HUDEP-2 (cell line): ENCODE measurements around the gene PITX1.

ENCODE experiments used
- DNase-seq, 76 experiments: peaks; one replicate each; lab custom pipeline; 2025; ENCODE audit not compliant: unreplicated experiment in 76 of 76; lab: John Stamatoyannopoulos, UW

PITX1 gene

GRCh38 chr5:135030123-135030955 is 3.7 kb downstream of the PITX1 start:
- no peak for DNase-seq

- DNase-seq: no peak
These were observed 4.4 kb downstream of the PITX1 start for GRCh38 chr5:135029477-135030122.

GRCh38 chr5:135028791-135029476 is 5.1 kb downstream of the PITX1 start:
- peak in 2 of 76 experiments; percentile 17 to 41 for DNase-seq

GRCh38 chr5:135027697-135028615 is 6.1 kb downstream of the PITX1 start:
- DNase-seq: no peak

- DNase-seq: no peak
These were observed 6.7 kb downstream of the PITX1 start for GRCh38 chr5:135027266-135027696.

GRCh38 chr5:135026645-135027265 is 7.3 kb downstream of the PITX1 start:
- DNase-seq: no peak

- no peak for DNase-seq
These were observed 8.0 kb downstream of the PITX1 start for GRCh38 chr5:135025730-135026644.

- DNase-seq: no peak
These were observed 8.9 kb downstream of the PITX1 start for GRCh38 chr5:135024956-135025729.

- no peak for DNase-seq
These were observed 13.7 kb downstream of the PITX1 start for GRCh38 chr5:135020111-135020895.

- DNase-seq: no peak
These were observed 14.7 kb downstream of the PITX1 start for GRCh38 chr5:135019314-135019713.

- no peak for DNase-seq
These were observed 15.6 kb downstream of the PITX1 start for GRCh38 chr5:135018457-135018856.

- DNase-seq: peak in 4 of 76 experiments; percentile 17 to 34 (median 20)
These were observed 17.2 kb downstream of the PITX1 start for GRCh38 chr5:135016861-135017290.

GRCh38 chr5:135015942-135016341 is 18.1 kb downstream of the PITX1 start:
- DNase-seq: no peak

GRCh38 chr5:135013947-135014570 is 20.0 kb downstream of the PITX1 start:
- no peak for DNase-seq

GRCh38 chr5:135013445-135013844 is 20.6 kb downstream of the PITX1 start:
- DNase-seq: no peak

GRCh38 chr5:135012951-135013391 is 21.1 kb downstream of the PITX1 start:
- DNase-seq: no peak
